A549 (cell line): ENCODE measurements around the gene CSMD2. TPM values are rescaled to one million over a fixed set of nuclear protein-coding genes. Genes with fewer than 3 reads are reported as not detected.

Source experiments
- ATAC-seq, 2 experiments: fragments of 200-7000 bp in 1 of 2; fragments of >200 bp in 1 of 2; cut with Nextera tagmentation in 1 of 2; cut with Tn5 transposase in 1 of 2; 3 replicates each; pipeline versions ENCODE4 v1.8.0 to v1.9.1; 2018 to 2020; ENCODE audit warnings: mild to moderate bottlenecking in 1 of 2, moderate library complexity in 1 of 2
- CTCF ChIA-PET: fragments of 300-600 bp; sonication (Branson Sonifier 250); formaldehyde crosslinking; extraction: SDS; loops from one replicate; lab custom pipeline; 2021; ENCODE audit warnings: antibody characterized with exemption, inconsistent platforms; lab: Yijun Ruan, JAX
- POLR2A ChIA-PET: fragments of 350-600 bp; formaldehyde crosslinking; extraction: SDS; loops from one replicate; lab custom pipeline; 2021; ENCODE audit warnings: antibody characterized with exemption, inconsistent platforms; lab: Yijun Ruan, JAX
- DNase-seq, 2 experiments: peaks; one replicate each; pipeline versions ENCODE4 v3.0.0 to v3.0.0-alpha.2; 2011 to 2016; ENCODE audit warnings: low read depth in 1 of 2, low spot score in 1 of 2
- FAIRE-seq: peaks from 2 replicates; lab custom pipeline; 2011; peaks lifted over from hg19 to GRCh38; lab: Jason Lieb, UNC
- H3K27ac ChIP-seq, 2 experiments: fragments of >200 bp; sonication (Bioruptor Twin); formaldehyde crosslinking; 3 replicates each; pipeline ENCODE4 v1.5.1; 2016 to 2017
- H3K4me1 ChIP-seq: fragments of >200 bp; sonication (Bioruptor Twin); formaldehyde crosslinking; 3 replicates; pipeline ENCODE4 v1.6.1; 2016
- H3K4me2 ChIP-seq: fragments of >200 bp; sonication (Bioruptor Twin); formaldehyde crosslinking; 3 replicates; pipeline ENCODE4 v1.6.1; 2016
- H3K4me3 ChIP-seq: fragments of >200 bp; sonication (Bioruptor Twin); formaldehyde crosslinking; 3 replicates; pipeline ENCODE4 v1.5.1; 2016
- H3K9me3 ChIP-seq: fragments of >200 bp; sonication (Bioruptor Twin); formaldehyde crosslinking; 3 replicates; pipeline ENCODE4 v1.6.1; 2016
- BHLHE40 ChIP-seq: IDR thresholded peaks from 2 replicates; pipeline ENCODE4 v1.6.1; 2012; ENCODE audit warnings: low read depth, low read length, inconsistent platforms
- CBX8 ChIP-seq: fragments of 200-600 bp; sonication (generic); IDR thresholded peaks from 2 replicates; pipeline ENCODE4 v1.6.1; 2016
- CHD2 ChIP-seq: fragments of 150-350 bp; IDR thresholded peaks from 2 replicates; pipeline ENCODE4 v1.6.1; 2014; ENCODE audit warnings: low read length; ENCODE audit not compliant: partially characterized antibody
- EHMT2 ChIP-seq: fragments of 200-600 bp; sonication (generic); IDR thresholded peaks from 2 replicates; pipeline ENCODE4 v1.6.1; 2016; ENCODE audit warnings: antibody characterized with exemption, low read depth, mild to moderate bottlenecking, moderate library complexity
- ELK1 ChIP-seq: fragments of 150-350 bp; IDR thresholded peaks from 2 replicates; pipeline ENCODE4 v1.6.1; 2014; ENCODE audit warnings: low read depth, mild to moderate bottlenecking, low read length
- FOXS1 ChIP-seq: fragments of 250-450 bp; sonication (Bioruptor Pico); IDR thresholded peaks from 2 replicates; pipeline ENCODE4 v1.5.0; 2020; ENCODE audit warnings: mild to moderate bottlenecking, moderate library complexity
- GATA3 ChIP-seq: IDR thresholded peaks from 2 replicates; pipeline ENCODE4 v1.6.1; 2012; ENCODE audit warnings: borderline replicate concordance
- HDAC2 ChIP-seq: fragments of 200-600 bp; sonication (generic); IDR thresholded peaks from 2 replicates; pipeline ENCODE4 v1.6.1; 2016
- HES2 ChIP-seq: fragments of >200 bp; sonication (Bioruptor Twin); formaldehyde crosslinking; IDR thresholded peaks from 2 replicates; pipeline ENCODE4 v1.6.1; 2016
- HEYL ChIP-seq: fragments of 250-450 bp; sonication (Bioruptor Pico); IDR thresholded peaks from 2 replicates; pipeline ENCODE4 v1.8.0; 2021; ENCODE audit warnings: mild to moderate bottlenecking, moderate library complexity
- HOXB13 ChIP-seq: fragments of 250-450 bp; sonication (Bioruptor Pico); IDR thresholded peaks from 2 replicates; pipeline ENCODE4 v1.5.0; 2020; ENCODE audit warnings: low read depth, mild to moderate bottlenecking, moderate library complexity
- JUN ChIP-seq, 2 experiments: fragments of >200 bp; sonication (Bioruptor Twin); formaldehyde crosslinking; IDR thresholded peaks; 2 replicates in 1 of 2; 3 replicates in 1 of 2; pipeline ENCODE4 v1.6.1; 2016 to 2017
- JUNB ChIP-seq: fragments of >200 bp; sonication (Bioruptor Twin); formaldehyde crosslinking; IDR thresholded peaks from 2 replicates; pipeline ENCODE4 v1.6.1; 2016
- KDM1A ChIP-seq: fragments of 200-600 bp; sonication (generic); IDR thresholded peaks from 2 replicates; pipeline ENCODE4 v1.6.1; 2016; ENCODE audit warnings: low read depth, mild to moderate bottlenecking
- MAFK ChIP-seq: fragments of 450-650 bp; IDR thresholded peaks from 2 replicates; pipeline ENCODE4 v1.6.1; 2014; ENCODE audit not compliant: partially characterized antibody
- MAZ ChIP-seq: fragments of 150-350 bp; IDR thresholded peaks from 2 replicates; pipeline ENCODE4 v1.6.1; 2014; ENCODE audit warnings: antibody characterized with exemption, low read depth, low read length, borderline replicate concordance
- MYC ChIP-seq: IDR thresholded peaks from 2 replicates; pipeline ENCODE4 v1.6.1; 2012; ENCODE audit warnings: mild to moderate bottlenecking, inconsistent platforms, low read length, improper control_type of control experiment, borderline replicate concordance
- NFE2L2 ChIP-seq: fragments of 150-350 bp; conservative IDR thresholded peaks from 2 replicates; pipeline ENCODE4 v1.6.1; 2014; ENCODE audit warnings: low read length
- NR3C1 ChIP-seq: fragments of >200 bp; sonication (Bioruptor Twin); formaldehyde crosslinking; IDR thresholded peaks from 3 replicates; pipeline ENCODE4 v1.6.1; 2017
- POLR2A ChIP-seq: IDR thresholded peaks from 2 replicates; pipeline ENCODE4 v1.6.1; 2012; ENCODE audit warnings: mild to moderate bottlenecking, low read length
- POLR2AphosphoS2 ChIP-seq: conservative IDR thresholded peaks from 2 replicates; pipeline ENCODE4 v1.6.1; 2012; ENCODE audit warnings: low read length, improper control_type of control experiment, inconsistent platforms
- RAD21 ChIP-seq, 2 experiments: fragments of >200 bp in 1 of 2; sonication (Bioruptor Twin) in 1 of 2; formaldehyde crosslinking in 1 of 2; IDR thresholded peaks in 1 of 2; conservative IDR thresholded peaks in 1 of 2; 2 replicates in 1 of 2; 3 replicates in 1 of 2; pipeline ENCODE4 v1.6.1; 2012 to 2018; ENCODE audit warnings: inconsistent platforms in 1 of 2
- RCOR1 ChIP-seq: fragments of 150-350 bp; IDR thresholded peaks from 2 replicates; pipeline ENCODE4 v1.6.1; 2014; ENCODE audit warnings: antibody characterized with exemption, low read length, low read depth
- RFX5 ChIP-seq: fragments of 450-650 bp; IDR thresholded peaks from 2 replicates; pipeline ENCODE4 v1.7.1; 2014; ENCODE audit warnings: antibody characterized with exemption, mild to moderate bottlenecking, moderate library complexity
- SMC3 ChIP-seq: fragments of >200 bp; sonication (Bioruptor Twin); formaldehyde crosslinking; IDR thresholded peaks from 3 replicates; pipeline ENCODE4 v1.6.1; 2018; ENCODE audit warnings: inconsistent platforms
- SREBF2 ChIP-seq: fragments of 450-650 bp; IDR thresholded peaks from 2 replicates; pipeline ENCODE4 v1.6.1; 2014; ENCODE audit warnings: mild to moderate bottlenecking, moderate library complexity
- TFCP2L1 ChIP-seq: fragments of 250-450 bp; sonication (Bioruptor Pico); IDR thresholded peaks from 2 replicates; pipeline ENCODE4 v1.5.0; 2021; ENCODE audit warnings: mild to moderate bottlenecking
- TP53 ChIP-seq: fragments of 250-450 bp; sonication (Bioruptor Pico); IDR thresholded peaks from 2 replicates; pipeline ENCODE4 v1.5.0; 2021; ENCODE audit warnings: mild to moderate bottlenecking, moderate library complexity
- ZFP36 ChIP-seq: fragments of 450-650 bp; IDR thresholded peaks from 2 replicates; pipeline ENCODE4 v1.6.1; 2014; ENCODE audit warnings: borderline replicate concordance; ENCODE audit not compliant: partially characterized antibody
- WGBS: methylation state at CpG from one replicate; pipeline ENCODE4 v1.1.6; 2017; ENCODE audit errors: missing lambda C conversion rate; 5-methylcytosine and 5-hydroxymethylcytosine counted together
- polyA plus RNA-seq, 4 experiments: library from polyadenylated mRNA; depleted of rRNA in 3 of 4; stranded (reverse); fragments of >200 nt; fragmentation: RNase III in 1 of 4; extraction: RNeasy Plus Mini Kit Qiagen cat#74134 plus additional on column Dnase treatment in 1 of 4; gene quantifications; 2 replicates in 3 of 4; 3 replicates in 1 of 4; pipeline ENCODE4 v1.2.3, GENCODE V29; 2011 to 2017

The CSMD2 gene
- polyA plus RNA-seq, 2 of the 4 experiments (the other 2 are of a cell fraction): not detected

DNA sequence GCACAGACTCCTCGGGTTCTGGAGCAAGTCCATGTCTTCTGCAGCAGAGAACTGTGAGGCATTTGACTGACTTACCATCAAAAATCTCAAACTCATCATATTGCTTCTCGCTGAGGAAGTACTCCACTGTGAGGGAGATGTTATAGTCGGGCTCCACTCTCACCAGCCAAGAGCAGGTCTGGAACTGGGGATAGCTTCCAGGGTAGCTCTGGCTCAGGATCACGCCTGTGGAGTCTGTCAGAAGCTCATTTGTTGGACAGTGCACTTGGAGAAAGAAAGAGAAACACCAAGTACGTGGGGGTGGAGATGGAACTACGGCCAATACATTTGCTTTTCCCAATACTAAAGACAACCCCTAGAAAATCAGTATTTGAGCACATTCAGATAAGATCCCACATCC lies 581.5 kb downstream of the CSMD2 start:
- H3K4me2 ChIP-seq: no peak overlapping the region
- DNase-seq: no peak
- ATAC-seq: no peak
- CTCF ChIA-PET: no interaction called here
- H3K27ac ChIP-seq: no peak overlapping the region
- H3K9me3 ChIP-seq: no peaks in the 10 kb centered on the region
- TF ChIP-seq SREBF2: no peak
- no peak for TF ChIP-seq TFCP2L1 (CRISPR knock-in tag)
- TF ChIP-seq GATA3: no peak
- no peak for TF ChIP-seq JUN (IDR thresholded peaks at IDR 0.05)
- TF ChIP-seq KDM1A: no peak
- no peak for TF ChIP-seq FOXS1
- no peak for TF ChIP-seq SMC3
- TF ChIP-seq HOXB13 (CRISPR knock-in tag): no peak
- TF ChIP-seq ZFP36: no peak
- TF ChIP-seq RFX5: no peak
- TF ChIP-seq POLR2AphosphoS2: no peak
- TF ChIP-seq JUNB: no peak
- TF ChIP-seq MAFK: no peak
- TF ChIP-seq HES2: no peak
- no peak for TF ChIP-seq RAD21 (conservative IDR thresholded peaks at IDR 0.05 in 1 of 2, IDR thresholded peaks at IDR 0.05 in 1 of 2)
- no peak for TF ChIP-seq HEYL (CRISPR knock-in tag)
- WGBS: 7% methylated on average over 6 of the region's 6 CpGs
- FAIRE-seq: no peak
- H3K4me3 ChIP-seq: no peak overlapping the region
- H3K4me1 ChIP-seq: no peaks in the 10 kb centered on the region
- POLR2A ChIA-PET: no interaction called here

DNA sequence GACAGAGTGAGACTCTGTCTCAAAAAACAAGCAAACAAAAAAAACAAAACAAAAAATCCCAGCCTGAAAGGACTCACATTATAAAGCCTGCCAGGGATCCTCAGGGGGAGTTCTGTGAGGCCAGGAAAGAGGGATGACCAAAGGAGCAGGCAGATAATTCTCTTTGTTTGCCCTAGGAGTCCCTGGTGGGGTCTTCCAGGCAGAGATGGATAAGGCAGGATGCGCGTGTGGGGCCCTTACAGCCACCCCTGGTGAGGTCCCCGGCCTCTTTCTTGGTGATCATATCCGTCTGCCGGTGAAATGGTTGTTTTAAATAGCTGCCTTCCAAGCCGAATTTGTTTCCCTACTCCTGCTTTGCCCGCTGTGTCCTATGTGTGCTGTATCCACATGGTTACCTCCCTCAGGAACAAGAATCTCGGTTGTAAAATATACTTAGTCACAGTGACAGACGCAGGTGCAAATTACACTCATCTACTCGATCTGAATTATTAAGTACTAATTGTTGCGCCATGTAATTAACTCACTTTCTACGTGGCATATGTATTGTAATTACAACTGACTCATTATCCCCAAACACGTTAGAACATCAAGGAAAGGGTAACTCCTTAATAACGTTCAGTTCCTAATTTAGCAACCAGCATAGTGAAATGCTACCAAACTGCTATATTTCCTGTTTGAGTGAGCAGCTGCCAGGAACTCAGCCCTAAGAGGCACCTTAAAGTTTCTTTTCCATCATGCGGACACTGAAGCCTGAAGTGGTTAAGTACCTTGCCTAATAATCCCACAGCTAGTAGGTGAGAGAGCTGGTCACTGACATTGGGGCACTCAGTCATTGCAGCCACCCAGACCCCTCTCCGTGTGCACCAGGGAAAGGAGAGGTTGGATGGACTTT lies 586.2 kb downstream of the CSMD2 start:
- ATAC-seq (no peak), DNase-seq (no peak), FAIRE-seq (no peak)
- ChIA-PET POLR2A (no interaction called here), CTCF (interaction anchor here (0.6 kb wide), 1 partner anchor 34 kb away, joined by 3 read pairs; no protein-coding TSS in a partner anchor)
- Histone ChIP-seq H3K4me1 (no peaks in the 10 kb centered on the region), H3K27ac (no peak overlapping the region), H3K4me2 (no peak overlapping the region), H3K9me3 (no peaks in the 10 kb centered on the region), H3K4me3 (no peak overlapping the region)
- 36% methylated on average over 15 of the region's 16 CpGs for WGBS
- TF ChIP-seq JUNB: no peak
- TF ChIP-seq NFE2L2: no peak
- no peak for TF ChIP-seq CHD2
- no peak for TF ChIP-seq RAD21 (conservative IDR thresholded peaks at IDR 0.05 in 1 of 2, IDR thresholded peaks at IDR 0.05 in 1 of 2)
- no peak for TF ChIP-seq MAZ
- no peak for TF ChIP-seq ZFP36

GRCh38 chr1:33577663-33578062 lies 587.4 kb downstream of the CSMD2 start:
- 45% methylated on average over 9 of the region's 9 CpGs for WGBS
- POLR2A ChIA-PET: no interaction called here
- ATAC-seq: no peak
- no peaks in the 10 kb centered on the region for H3K9me3 ChIP-seq
- CTCF ChIA-PET: no interaction called here
- no peak overlapping the region for H3K4me3 ChIP-seq
- no peak overlapping the region for H3K27ac ChIP-seq
- TF ChIP-seq BHLHE40: no peak
- TF ChIP-seq HDAC2: no peak
- TF ChIP-seq TP53 (CRISPR knock-in tag): no peak
- no peak for TF ChIP-seq ELK1
- no peak for TF ChIP-seq MYC
- TF ChIP-seq TFCP2L1 (CRISPR knock-in tag): no peak
- no peak for TF ChIP-seq EHMT2
- TF ChIP-seq SREBF2: no peak
- no peak for TF ChIP-seq CBX8
- TF ChIP-seq ZFP36: no peak
- TF ChIP-seq NR3C1: no peak
- TF ChIP-seq RCOR1: no peak
- TF ChIP-seq POLR2A: no peak
- no peak for TF ChIP-seq CHD2
- no peak for TF ChIP-seq HOXB13 (CRISPR knock-in tag)
- H3K4me2 ChIP-seq: no peak overlapping the region
- DNase-seq: no peak
- FAIRE-seq: no peak
- H3K4me1 ChIP-seq: no peaks in the 10 kb centered on the region
